Prostate gland (tissue), 2 donors: ENCODE results near the gene SKOR1.

ENCODE experiments used
- POLR2AphosphoS5 ChIP-seq: sonication (generic); formaldehyde crosslinking; IDR thresholded peaks from one replicate; pipeline ENCODE4 v1.6.1; 2017; ENCODE audit warnings: antibody characterized with exemption
- TF ChIP-seq, protein P1 (sequence below), 4 experiments: fragments of 200-600 bp in 2 of 4; fragments of 450-650 bp in 2 of 4; sonication (generic) in 2 of 4; IDR thresholded peaks; 1 replicate in 3 of 4; 2 replicates in 1 of 4; pipeline ENCODE4 v1.5.1; 2016 to 2019; ENCODE audit warnings: antibody characterized with exemption in 4 of 4, mild to moderate bottlenecking in 2 of 4, moderate library complexity in 2 of 4

GRCh38 chr15:67884009-67884408 is 58.7 kb downstream of the SKOR1 start:
- TF ChIP-seq, protein P1, sequence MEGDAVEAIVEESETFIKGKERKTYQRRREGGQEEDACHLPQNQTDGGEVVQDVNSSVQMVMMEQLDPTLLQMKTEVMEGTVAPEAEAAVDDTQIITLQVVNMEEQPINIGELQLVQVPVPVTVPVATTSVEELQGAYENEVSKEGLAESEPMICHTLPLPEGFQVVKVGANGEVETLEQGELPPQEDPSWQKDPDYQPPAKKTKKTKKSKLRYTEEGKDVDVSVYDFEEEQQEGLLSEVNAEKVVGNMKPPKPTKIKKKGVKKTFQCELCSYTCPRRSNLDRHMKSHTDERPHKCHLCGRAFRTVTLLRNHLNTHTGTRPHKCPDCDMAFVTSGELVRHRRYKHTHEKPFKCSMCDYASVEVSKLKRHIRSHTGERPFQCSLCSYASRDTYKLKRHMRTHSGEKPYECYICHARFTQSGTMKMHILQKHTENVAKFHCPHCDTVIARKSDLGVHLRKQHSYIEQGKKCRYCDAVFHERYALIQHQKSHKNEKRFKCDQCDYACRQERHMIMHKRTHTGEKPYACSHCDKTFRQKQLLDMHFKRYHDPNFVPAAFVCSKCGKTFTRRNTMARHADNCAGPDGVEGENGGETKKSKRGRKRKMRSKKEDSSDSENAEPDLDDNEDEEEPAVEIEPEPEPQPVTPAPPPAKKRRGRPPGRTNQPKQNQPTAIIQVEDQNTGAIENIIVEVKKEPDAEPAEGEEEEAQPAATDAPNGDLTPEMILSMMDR (IDR thresholded peaks at IDR 0.05), result no peak
- no peak for TF ChIP-seq POLR2AphosphoS5
